Gastrocnemius medialis (tissue), 4 donors: ENCODE measurements around the gene GALNT14. TPM values are rescaled to one million over a fixed set of nuclear protein-coding genes. Genes with fewer than 3 reads are reported as not detected.

Experiments used
- ATAC-seq, 2 donors: fragments of 150-250 bp; one replicate each; pipeline ENCODE4 v1.9.1; 2016
- DNase-seq, 2 donors: peaks; one replicate each; pipeline ENCODE4 v3.0.0-alpha.2; 2019
- H3K27ac ChIP-seq, 4 donors: fragments of 200-600 bp; sonication (generic); 1 replicate in 1 of 4; 2 replicates in 3 of 4; pipeline ENCODE4 v1.5.1; 2016 to 2018; ENCODE audit warnings: mild to moderate bottlenecking in 2 of 4, moderate library complexity in 1 of 4
- H3K27me3 ChIP-seq, 3 donors: fragments of 200-600 bp; sonication (generic) in 2 of 3; 1 replicate in 1 of 3; 2 replicates in 2 of 3; pipeline versions ENCODE4 v1.5.1 to v1.6.0; 2016 to 2019; ENCODE audit warnings: mild to moderate bottlenecking in 1 of 3, moderate library complexity in 1 of 3
- H3K36me3 ChIP-seq, 2 donors: fragments of 200-600 bp; sonication (generic) in 1 of 2; one replicate each; pipeline ENCODE4 v1.5.1; 2017 to 2018
- H3K4me1 ChIP-seq, 2 donors: fragments of 200-600 bp; sonication (generic) in 1 of 2; one replicate each; pipeline ENCODE4 v1.5.1; 2016 to 2017; ENCODE audit warnings: mild to moderate bottlenecking in 2 of 2
- H3K4me3 ChIP-seq, 4 donors: fragments of 200-600 bp; sonication (generic) in 3 of 4; 1 replicate in 1 of 4; 2 replicates in 3 of 4; pipeline ENCODE4 v1.5.1; 2016 to 2019; ENCODE audit warnings: mild to moderate bottlenecking in 2 of 4
- H3K9me3 ChIP-seq, 3 donors: fragments of 200-600 bp; sonication (generic) in 2 of 3; 1 replicate in 1 of 3; 2 replicates in 2 of 3; pipeline ENCODE4 v1.5.1; 2016 to 2019
- POLR2A ChIP-seq, 2 donors: fragments of 450-650 bp; IDR thresholded peaks; one replicate each; pipeline ENCODE4 v1.6.1; 2017; ENCODE audit warnings: antibody characterized with exemption in 2 of 2, mild to moderate bottlenecking in 2 of 2, moderate library complexity in 2 of 2
- in situ Hi-C, 4 donors: fragments of 200-750 bp; cut with MboI; loops; one replicate each; pipeline versions ENCODE4 v1.15.0 to v1.8.0; 2017; ENCODE audit warnings: low sequenced_read_pairs in 4 of 4
- intact Hi-C: fragments of 100-400 bp; cut with DNase I; formaldehyde crosslinking; loops from one replicate; pipeline ENCODE4 v1.15.1; 2023; ENCODE audit warnings: low total_unique reads
- total RNA-seq, 4 donors: library from RNA; depleted of rRNA; stranded (reverse); fragments of >200 nt; gene quantifications; one replicate each; pipeline versions ENCODE4 v1.1.0 to v1.2.3, GENCODE V29; 2016
- TF ChIP-seq, protein P1 (sequence below), 5 experiments: fragments of 450-650 bp in 3 of 5; fragments of 200-600 bp in 2 of 5; sonication (generic) in 2 of 5; IDR thresholded peaks in 4 of 5; conservative IDR thresholded peaks in 1 of 5; 1 replicate in 4 of 5; 2 replicates in 1 of 5; pipeline ENCODE4 v1.5.1; 2016 to 2019; ENCODE audit warnings: antibody characterized with exemption in 5 of 5, mild to moderate bottlenecking in 3 of 5, moderate library complexity in 3 of 5

The GALNT14 gene
- total RNA-seq, 4 donors from 2014 or later: 0.16 TPM; not detected in 3

DNA sequence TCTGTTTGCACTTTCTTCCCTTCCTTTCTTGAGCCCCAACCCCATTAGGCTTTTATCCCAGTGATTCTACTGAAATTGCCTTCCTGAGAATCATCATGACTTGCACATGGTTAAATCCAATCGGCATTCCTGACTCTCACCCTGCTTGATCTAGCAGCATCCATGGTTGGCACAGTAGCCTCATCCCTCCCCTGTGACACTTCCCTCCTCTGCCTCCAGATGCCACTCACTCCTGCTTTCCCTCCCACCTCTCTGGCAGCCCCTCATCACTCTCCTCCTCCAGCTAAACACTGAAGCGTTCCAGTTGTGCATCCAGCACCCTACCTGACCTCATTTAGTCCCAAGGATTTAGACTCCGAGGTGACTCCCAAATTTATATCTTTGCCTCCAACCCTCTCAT, 114.7 kb downstream of the GALNT14 start:
- Histone ChIP-seq H3K4me1 (no peaks in the 10 kb centered on the region), H3K9me3 (no peaks in the 10 kb centered on the region), H3K4me3 (no peak overlapping the region), H3K27ac (no peak overlapping the region), H3K27me3 (no peaks in the 10 kb centered on the region), H3K36me3 (no peaks in the 10 kb centered on the region)
- DNase-seq (no peak), ATAC-seq (no peak)
- TF ChIP-seq POLR2A (IDR thresholded peaks at IDR 0.05): no peak
- TF ChIP-seq, protein P1, sequence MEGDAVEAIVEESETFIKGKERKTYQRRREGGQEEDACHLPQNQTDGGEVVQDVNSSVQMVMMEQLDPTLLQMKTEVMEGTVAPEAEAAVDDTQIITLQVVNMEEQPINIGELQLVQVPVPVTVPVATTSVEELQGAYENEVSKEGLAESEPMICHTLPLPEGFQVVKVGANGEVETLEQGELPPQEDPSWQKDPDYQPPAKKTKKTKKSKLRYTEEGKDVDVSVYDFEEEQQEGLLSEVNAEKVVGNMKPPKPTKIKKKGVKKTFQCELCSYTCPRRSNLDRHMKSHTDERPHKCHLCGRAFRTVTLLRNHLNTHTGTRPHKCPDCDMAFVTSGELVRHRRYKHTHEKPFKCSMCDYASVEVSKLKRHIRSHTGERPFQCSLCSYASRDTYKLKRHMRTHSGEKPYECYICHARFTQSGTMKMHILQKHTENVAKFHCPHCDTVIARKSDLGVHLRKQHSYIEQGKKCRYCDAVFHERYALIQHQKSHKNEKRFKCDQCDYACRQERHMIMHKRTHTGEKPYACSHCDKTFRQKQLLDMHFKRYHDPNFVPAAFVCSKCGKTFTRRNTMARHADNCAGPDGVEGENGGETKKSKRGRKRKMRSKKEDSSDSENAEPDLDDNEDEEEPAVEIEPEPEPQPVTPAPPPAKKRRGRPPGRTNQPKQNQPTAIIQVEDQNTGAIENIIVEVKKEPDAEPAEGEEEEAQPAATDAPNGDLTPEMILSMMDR (IDR thresholded peaks at IDR 0.05 in 4 of 5, conservative IDR thresholded peaks at IDR 0.05 in 1 of 5): no peak
- in situ Hi-C loops (no loop called here), intact Hi-C loops (no loop called here)

DNA sequence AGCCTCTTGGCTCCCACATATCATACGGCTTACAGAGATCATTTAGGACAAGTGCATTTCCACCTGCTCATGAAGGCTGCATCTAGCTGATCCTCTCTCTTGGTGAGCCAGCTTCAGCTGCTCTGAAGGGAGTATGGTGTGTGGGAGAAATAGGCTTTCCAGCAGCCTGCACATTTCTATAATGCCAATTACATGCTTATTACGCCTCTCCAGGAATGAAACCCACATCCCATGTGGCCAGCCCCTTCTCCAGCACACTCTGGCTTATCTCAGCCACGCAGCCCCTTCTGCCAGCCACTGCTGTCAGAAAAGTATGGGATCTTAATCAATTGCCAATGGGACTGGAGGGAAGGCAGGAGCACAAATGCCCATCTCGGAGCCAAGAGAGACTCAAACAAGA, 117.5 kb downstream of the GALNT14 start:
- ATAC-seq (no peak), DNase-seq (no peak)
- Histone ChIP-seq H3K9me3 (no peaks in the 10 kb centered on the region), H3K4me3 (no peak overlapping the region), H3K27ac (no peak overlapping the region), H3K4me1 (no peaks in the 10 kb centered on the region), H3K27me3 (no peaks in the 10 kb centered on the region), H3K36me3 (no peaks in the 10 kb centered on the region)
- in situ Hi-C loops: no loop called here
- TF ChIP-seq POLR2A (IDR thresholded peaks at IDR 0.05): no peak
- intact Hi-C loops: no loop called here

DNA sequence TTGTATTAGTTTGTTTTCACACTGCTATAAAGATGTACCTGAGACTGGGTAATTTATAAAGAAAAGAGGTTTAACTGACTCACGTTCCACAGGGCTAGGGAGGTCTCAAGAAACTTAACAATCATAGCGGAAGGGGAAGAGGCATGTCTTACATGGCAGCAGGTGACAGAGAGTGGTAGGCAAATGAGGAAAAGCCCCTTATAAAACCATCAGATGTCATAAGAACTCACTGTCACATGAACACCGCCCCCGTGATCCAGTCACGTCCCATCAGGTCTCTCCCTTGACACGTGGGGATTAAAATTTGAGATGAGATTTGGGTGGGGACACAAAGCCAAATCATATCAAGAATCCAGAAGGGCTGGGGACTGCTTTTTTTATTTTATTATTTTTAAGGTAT, 120.0 kb downstream of the GALNT14 start:
- no peak overlapping the region for H3K27ac ChIP-seq
- H3K9me3 ChIP-seq: no peaks in the 10 kb centered on the region
- no peaks in the 10 kb centered on the region for H3K27me3 ChIP-seq
- no peaks in the 10 kb centered on the region for H3K36me3 ChIP-seq
- intact Hi-C loops: no loop called here
- TF ChIP-seq, protein P1 (IDR thresholded peaks at IDR 0.05 in 4 of 5, conservative IDR thresholded peaks at IDR 0.05 in 1 of 5): no peak
- no peak for TF ChIP-seq POLR2A (IDR thresholded peaks at IDR 0.05)
- no peaks in the 10 kb centered on the region for H3K4me1 ChIP-seq
- in situ Hi-C loops: no loop called here
- H3K4me3 ChIP-seq: no peak overlapping the region
- no peak for DNase-seq
- no peak for ATAC-seq

DNA sequence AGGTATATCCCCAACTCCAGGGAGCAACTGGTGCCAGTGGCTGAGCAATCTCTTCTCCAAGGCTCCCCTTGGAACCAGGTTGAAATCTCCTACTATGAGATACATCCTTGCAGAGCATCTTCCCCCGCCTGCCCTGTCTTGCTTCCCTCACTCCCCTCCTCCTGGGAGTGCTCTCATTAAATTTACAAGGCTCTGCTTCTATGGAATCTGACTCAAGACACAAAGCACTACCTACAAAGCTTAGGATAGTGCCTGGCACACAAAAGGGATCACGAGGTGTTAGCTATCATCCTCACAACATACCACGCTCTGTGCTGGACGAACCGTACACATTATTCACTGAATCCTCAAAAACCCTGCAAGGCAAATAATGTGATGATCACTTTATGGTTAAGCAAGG, 121.6 kb downstream of the GALNT14 start:
- TF ChIP-seq, protein P1 (IDR thresholded peaks at IDR 0.05 in 4 of 5, conservative IDR thresholded peaks at IDR 0.05 in 1 of 5): no peak
- no peak for TF ChIP-seq POLR2A (IDR thresholded peaks at IDR 0.05)
- intact Hi-C loops (no loop called here), in situ Hi-C loops (no loop called here)
- Histone ChIP-seq H3K4me1 (no peaks in the 10 kb centered on the region), H3K27me3 (peaks cover 0 to 2% (median 0%) of the 10 kb centered on the region in 3 donors), H3K9me3 (no peaks in the 10 kb centered on the region), H3K4me3 (no peak overlapping the region), H3K27ac (no peak overlapping the region), H3K36me3 (no peaks in the 10 kb centered on the region)
- no peak for ATAC-seq
- DNase-seq: no peak

DNA sequence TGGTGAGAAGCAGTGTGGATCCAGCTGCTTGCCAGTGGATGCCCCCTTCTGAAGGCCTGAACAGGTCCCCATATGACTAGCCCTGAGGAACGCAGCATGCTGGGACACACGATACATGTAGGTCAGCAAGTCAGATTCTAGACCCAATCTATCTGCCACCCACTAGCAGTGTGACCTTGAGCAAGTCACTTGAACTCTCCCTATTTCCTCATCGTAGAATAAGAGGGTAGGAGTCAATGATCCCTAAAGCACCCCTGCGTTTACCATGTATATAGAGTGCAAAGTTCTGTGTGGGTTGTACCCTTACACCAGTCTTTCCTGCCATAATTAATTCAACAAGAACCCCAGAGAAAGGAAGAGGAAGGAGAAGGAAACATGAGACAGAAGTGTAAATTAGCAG, 123.7 kb downstream of the GALNT14 start:
- H3K27me3 ChIP-seq: peaks cover 0 to 4% (median 2%) of the 10 kb centered on the region in 3 donors
- in situ Hi-C loops (no loop called here), intact Hi-C loops (no loop called here)
- TF ChIP-seq POLR2A (IDR thresholded peaks at IDR 0.05): no peak
- TF ChIP-seq, protein P1 (IDR thresholded peaks at IDR 0.05 in 4 of 5, conservative IDR thresholded peaks at IDR 0.05 in 1 of 5): no peak
- H3K9me3 ChIP-seq: no peaks in the 10 kb centered on the region
- no peak for DNase-seq
- ATAC-seq: no peak
- no peak overlapping the region for H3K27ac ChIP-seq
- no peaks in the 10 kb centered on the region for H3K4me1 ChIP-seq
- no peaks in the 10 kb centered on the region for H3K36me3 ChIP-seq
- no peak overlapping the region for H3K4me3 ChIP-seq
